Right lobe of liver (tissue), 4 donors: Measurements from ENCODE around the gene ANKS1B.

Experiments
- POLR2A ChIP-seq: fragments of 450-650 bp; IDR thresholded peaks from one replicate; pipeline ENCODE4 v1.6.1; 2017; ENCODE audit warnings: antibody characterized with exemption, mild to moderate bottlenecking
- TF ChIP-seq, protein P1 (sequence below), 4 donors: fragments of 200-600 bp in 3 of 4; fragments of 450-650 bp in 1 of 4; IDR thresholded peaks; one replicate each; pipeline versions ENCODE4 v1.5.1 to v1.8.0; 2016 to 2022; ENCODE audit warnings: antibody characterized with exemption in 4 of 4, mild to moderate bottlenecking in 2 of 4
- donor health status: DM: no; HTN: no; CAD: no.
- donor health status: DM: no; HTN: no; CAD: no.
- donor health status: DM: no; HTN: yes; CAD: no.

DNA sequence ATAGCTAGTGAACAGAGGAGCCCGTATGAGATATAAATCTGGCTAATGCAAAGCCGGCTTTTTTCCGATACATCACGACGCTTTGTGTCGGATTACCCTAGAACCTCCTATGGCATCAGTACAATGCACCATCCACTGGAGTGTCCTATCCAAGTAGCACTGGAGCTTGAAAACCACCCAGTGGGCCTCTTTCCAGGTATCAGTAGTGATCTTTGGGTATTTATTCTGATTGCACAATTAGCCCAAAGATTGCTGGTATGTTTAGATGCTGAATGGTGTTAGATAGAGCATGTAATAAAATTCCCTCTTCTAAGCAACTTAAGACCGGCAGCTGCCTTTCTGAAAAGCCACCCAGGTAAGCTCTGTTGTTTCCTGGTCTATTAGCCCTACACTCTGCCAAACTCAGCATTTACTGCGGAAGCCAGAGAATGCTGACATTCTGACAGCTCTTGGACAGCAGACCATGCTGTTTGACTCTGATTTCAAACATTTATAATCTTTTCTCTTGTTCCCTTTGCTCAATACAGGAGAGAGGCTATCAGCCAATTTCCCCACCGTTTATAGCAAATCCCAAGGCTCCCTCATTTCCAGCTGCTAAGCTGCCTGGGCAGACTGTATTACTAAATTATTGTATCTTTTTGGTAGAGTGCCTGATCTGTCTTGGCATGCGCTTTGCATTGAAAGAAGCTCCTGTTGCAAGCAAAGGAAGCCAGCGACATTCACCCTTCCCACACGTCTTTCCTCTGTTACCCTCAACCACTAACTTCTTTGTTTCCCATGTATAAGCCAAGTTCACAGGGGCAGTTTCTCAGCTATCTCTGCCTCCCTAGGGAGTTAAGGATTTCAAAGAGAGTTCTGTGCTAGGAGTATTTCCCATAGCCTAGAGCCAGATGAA lies 725.4 kb downstream of the ANKS1B start:
- TF ChIP-seq, protein P1, sequence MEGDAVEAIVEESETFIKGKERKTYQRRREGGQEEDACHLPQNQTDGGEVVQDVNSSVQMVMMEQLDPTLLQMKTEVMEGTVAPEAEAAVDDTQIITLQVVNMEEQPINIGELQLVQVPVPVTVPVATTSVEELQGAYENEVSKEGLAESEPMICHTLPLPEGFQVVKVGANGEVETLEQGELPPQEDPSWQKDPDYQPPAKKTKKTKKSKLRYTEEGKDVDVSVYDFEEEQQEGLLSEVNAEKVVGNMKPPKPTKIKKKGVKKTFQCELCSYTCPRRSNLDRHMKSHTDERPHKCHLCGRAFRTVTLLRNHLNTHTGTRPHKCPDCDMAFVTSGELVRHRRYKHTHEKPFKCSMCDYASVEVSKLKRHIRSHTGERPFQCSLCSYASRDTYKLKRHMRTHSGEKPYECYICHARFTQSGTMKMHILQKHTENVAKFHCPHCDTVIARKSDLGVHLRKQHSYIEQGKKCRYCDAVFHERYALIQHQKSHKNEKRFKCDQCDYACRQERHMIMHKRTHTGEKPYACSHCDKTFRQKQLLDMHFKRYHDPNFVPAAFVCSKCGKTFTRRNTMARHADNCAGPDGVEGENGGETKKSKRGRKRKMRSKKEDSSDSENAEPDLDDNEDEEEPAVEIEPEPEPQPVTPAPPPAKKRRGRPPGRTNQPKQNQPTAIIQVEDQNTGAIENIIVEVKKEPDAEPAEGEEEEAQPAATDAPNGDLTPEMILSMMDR (IDR thresholded peaks at IDR 0.05): no peak
- TF ChIP-seq POLR2A: no peak
